Transverse colon (tissue), 4 donors: ENCODE results near the gene RABGAP1L. TPM values are rescaled to one million over a fixed set of nuclear protein-coding genes. Genes with fewer than 3 reads are reported as not detected.
"Not testable (repeated sequence)": the region's sequence is repeated elsewhere in the genome, so short reads cannot be mapped to it uniquely, and the experiment has no call there.

Experiments
- DNase-seq: peaks from one replicate; pipeline ENCODE4 v3.0.0-alpha.2; 2019
- H3K27ac ChIP-seq, 4 donors: fragments of 200-600 bp; sonication (generic); 2 replicates each; pipeline ENCODE4 v1.5.1; 2016 to 2018; ENCODE audit warnings: inconsistent platforms in 4 of 4
- H3K27me3 ChIP-seq: fragments of 200-600 bp; sonication (generic); 2 replicates; pipeline ENCODE4 v1.5.1; 2017; ENCODE audit warnings: inconsistent platforms
- H3K36me3 ChIP-seq, 4 donors: fragments of 200-600 bp; sonication (generic); 2 replicates each; pipeline ENCODE4 v1.5.1; 2017 to 2019; ENCODE audit warnings: inconsistent platforms in 4 of 4
- H3K4me1 ChIP-seq, 4 donors: fragments of 200-600 bp; sonication (generic); 2 replicates each; pipeline ENCODE4 v1.5.1; 2017 to 2020; ENCODE audit warnings: inconsistent platforms in 4 of 4
- H3K4me3 ChIP-seq, 4 donors: fragments of 200-600 bp; sonication (generic); 1 replicate in 1 of 4; 2 replicates in 3 of 4; pipeline versions ENCODE4 v1.5.1 to v1.6.1; 2017 to 2019; ENCODE audit warnings: inconsistent platforms in 4 of 4
- H3K9me3 ChIP-seq, 2 donors: fragments of 200-600 bp; sonication (generic); 2 replicates each; pipeline ENCODE4 v1.5.1; 2017 to 2019; ENCODE audit warnings: inconsistent platforms in 2 of 2
- CTCF ChIP-seq, 5 experiments: fragments of 200-600 bp in 3 of 5; fragments of 450-650 bp in 2 of 5; sonication (generic) in 3 of 5; IDR thresholded peaks; 1 replicate in 2 of 5; 2 replicates in 3 of 5; pipeline ENCODE4 v1.5.1; 2016 to 2017; ENCODE audit warnings: antibody characterized with exemption in 5 of 5, inconsistent platforms in 3 of 5, mild to moderate bottlenecking in 2 of 5, moderate library complexity in 1 of 5
- EP300 ChIP-seq: sonication (generic); formaldehyde crosslinking; IDR thresholded peaks from one replicate; pipeline ENCODE4 v1.6.1; 2017; ENCODE audit warnings: antibody characterized with exemption, low read depth
- POLR2A ChIP-seq: fragments of 450-650 bp; IDR thresholded peaks from one replicate; pipeline ENCODE4 v1.6.1; 2016; ENCODE audit warnings: antibody characterized with exemption, mild to moderate bottlenecking, moderate library complexity
- POLR2AphosphoS5 ChIP-seq, 3 donors: sonication (generic); formaldehyde crosslinking; IDR thresholded peaks; one replicate each; pipeline ENCODE4 v1.6.1; 2016; ENCODE audit warnings: antibody characterized with exemption in 3 of 3
- WGBS, 2 donors: methylation state at CpG; one replicate each; pipeline ENCODE4 v1.1.5; 2018; ENCODE audit warnings: low coverage in 1 of 2; 5-methylcytosine and 5-hydroxymethylcytosine counted together
- in situ Hi-C, 4 donors: fragments of 200-750 bp; cut with MboI; loops; one replicate each; pipeline versions ENCODE4 v1.15.0 to v1.15.1; 2017; ENCODE audit warnings: low sequenced_read_pairs in 3 of 4, low pct_ligation_motif_present in 1 of 4, low pct_unique_long_range_greater_than_20kb in 1 of 4
- intact Hi-C: fragments of 100-400 bp; cut with DNase I; formaldehyde crosslinking; loops from one replicate; pipeline ENCODE4 v1.15.1; 2023; ENCODE audit warnings: low total_unique reads
- total RNA-seq, 4 donors: library from RNA; depleted of rRNA; stranded (reverse); fragments of >200 nt; gene quantifications; one replicate each; pipeline ENCODE4 v1.1.0, GENCODE V29; 2016

RABGAP1L gene
- total RNA-seq, 4 donors from 2014 or later: 68.9 to 127 (median 99.9) TPM

- DNase-seq: no peak
- WGBS, 2 donors: 97% methylated on average over 14 of the region's 15 CpGs; no CpG with 5 or more reads in 1 of the 2 donors
- intact Hi-C loops: no loop called here
Observed at GRCh38 chr1:174892016-174892415, 732.7 kb downstream of the RABGAP1L start.

GRCh38 chr1:174894117-174894762 is 734.9 kb downstream of the RABGAP1L start:
- DNase-seq: no peak
- Histone ChIP-seq H3K4me3 (no peak overlapping the region), H3K27me3 (no peaks in the 10 kb centered on the region), H3K9me3 (no peaks in the 10 kb centered on the region), H3K36me3 (no peaks in the 10 kb centered on the region), H3K4me1 (peaks cover 0 to 23% (median 10%) of the 10 kb centered on the region in 4 donors), H3K27ac (peak overlapping the region; percentile 38 to 55 (median 51))
- TF ChIP-seq POLR2AphosphoS5 (IDR thresholded peaks at IDR 0.05): no peak
- no peak for TF ChIP-seq EP300
- no peak for TF ChIP-seq CTCF (IDR thresholded peaks at IDR 0.05)
- TF ChIP-seq POLR2A: no peak
- in situ Hi-C loops (no loop called here), intact Hi-C loops (no loop called here)
- 34 to 69% methylated on average over 2 of the region's 2 CpGs for WGBS, 2 donors

More at GRCh38 chr1:174892016-174892415, 732.7 kb downstream of the RABGAP1L start:
- TF ChIP-seq EP300 (no peak), CTCF (IDR thresholded peaks at IDR 0.05) (no peak), POLR2AphosphoS5 (IDR thresholded peaks at IDR 0.05) (no peak), POLR2A (no peak)
- Histone ChIP-seq H3K4me3 (no peak overlapping the region), H3K27ac (no peak overlapping the region), H3K36me3 (peaks cover 0 to 3% (median 0%) of the 10 kb centered on the region in 4 donors), H3K4me1 (peaks cover 0 to 14% (median 3%) of the 10 kb centered on the region in 4 donors), H3K9me3 (no peaks in the 10 kb centered on the region), H3K27me3 (no peaks in the 10 kb centered on the region)
- in situ Hi-C loops: no loop called here

- WGBS, 2 donors: 100% methylated on average over 1 of the region's 1 CpG; no CpG with 5 or more reads in 1 of the 2 donors
- H3K4me3 ChIP-seq, intact Hi-C loops, H3K27ac ChIP-seq, in situ Hi-C loops, H3K27me3 ChIP-seq, H3K36me3 ChIP-seq, DNase-seq, H3K9me3 ChIP-seq: not testable (repeated sequence)
- H3K4me1 ChIP-seq: peaks cover 0 to 23% (median 10%) of the 10 kb centered on the region in 4 donors
Observed at GRCh38 chr1:174895610-174896009, 736.3 kb downstream of the RABGAP1L start.

- TF ChIP-seq EP300: no peak
- TF ChIP-seq POLR2AphosphoS5 (IDR thresholded peaks at IDR 0.05): no peak
- TF ChIP-seq POLR2A: no peak
- TF ChIP-seq CTCF (IDR thresholded peaks at IDR 0.05): no peak
- intact Hi-C loops: no loop called here
- 41 to 51% methylated on average over 3 of the region's 3 CpGs for WGBS, 2 donors
- in situ Hi-C loops: no loop called here
- no peak overlapping the region for H3K4me3 ChIP-seq
- peaks cover 0 to 10% (median 0%) of the 10 kb centered on the region in 4 donors for H3K36me3 ChIP-seq
- H3K27me3 ChIP-seq: no peaks in the 10 kb centered on the region
- no peak overlapping the region for H3K27ac ChIP-seq
- no peak for DNase-seq
- no peaks in the 10 kb centered on the region for H3K9me3 ChIP-seq
- peaks cover 0 to 23% (median 10%) of the 10 kb centered on the region in 4 donors for H3K4me1 ChIP-seq
Observed at GRCh38 chr1:174898102-174898797, 738.9 kb downstream of the RABGAP1L start.
